Measurements from ENCODE around the gene KRTDAP.
A peak's percentile ranks its signal among the peaks of the same experiment; 100 is the strongest.

KRTDAP gene

GRCh38 chr19:35512831-35513627, 22.8 kb upstream of the KRTDAP start:
- DNase-seq (ENCODE audit: low read depth), result no peak

DNA sequence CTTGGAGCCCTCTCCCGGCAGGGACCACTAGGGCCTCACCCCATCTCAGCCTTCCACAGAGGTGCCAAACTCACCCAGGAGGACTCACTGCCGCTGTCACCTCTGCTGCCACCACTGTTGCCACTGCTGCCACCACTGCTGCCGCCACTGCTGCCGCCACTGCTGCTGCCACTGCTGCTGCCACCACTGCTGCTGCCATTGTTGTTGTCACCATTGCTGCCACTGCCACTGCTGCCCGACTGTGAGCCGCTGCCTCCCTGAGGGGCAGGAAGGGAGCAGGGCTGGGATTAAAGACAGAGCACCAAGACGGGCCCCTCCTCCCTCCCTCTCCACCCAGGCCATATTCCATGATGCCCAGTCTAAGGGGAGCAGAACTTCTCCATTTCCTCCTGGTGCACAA, 21.1 kb upstream of the KRTDAP start:
- DNase-seq (ENCODE audit: low read depth), result no peak

DNA sequence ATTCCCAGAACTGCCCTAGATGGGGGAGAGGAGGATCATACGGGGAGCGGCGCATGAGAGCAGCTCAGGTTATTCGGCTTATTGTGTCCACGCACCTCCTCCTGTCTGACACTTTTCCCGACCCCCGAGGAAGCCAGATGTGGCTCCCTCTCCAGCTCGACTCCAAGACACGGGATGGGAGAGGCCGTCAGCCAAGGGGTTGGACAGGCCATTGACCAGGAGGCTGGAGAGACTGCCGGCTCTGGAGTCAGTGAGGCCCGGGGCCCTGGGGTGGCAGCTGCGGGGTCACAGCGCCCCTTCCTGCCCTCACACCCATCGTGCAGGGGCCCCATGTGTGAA, 20.3 kb upstream of the KRTDAP start:
- no peak for DNase-seq (ENCODE audit: low read depth)

- peak; percentile 56 for DNase-seq (ENCODE audit: low read depth)
These were observed 19.8 kb upstream of the KRTDAP start for GRCh38 chr19:35509861-35510625.

DNA sequence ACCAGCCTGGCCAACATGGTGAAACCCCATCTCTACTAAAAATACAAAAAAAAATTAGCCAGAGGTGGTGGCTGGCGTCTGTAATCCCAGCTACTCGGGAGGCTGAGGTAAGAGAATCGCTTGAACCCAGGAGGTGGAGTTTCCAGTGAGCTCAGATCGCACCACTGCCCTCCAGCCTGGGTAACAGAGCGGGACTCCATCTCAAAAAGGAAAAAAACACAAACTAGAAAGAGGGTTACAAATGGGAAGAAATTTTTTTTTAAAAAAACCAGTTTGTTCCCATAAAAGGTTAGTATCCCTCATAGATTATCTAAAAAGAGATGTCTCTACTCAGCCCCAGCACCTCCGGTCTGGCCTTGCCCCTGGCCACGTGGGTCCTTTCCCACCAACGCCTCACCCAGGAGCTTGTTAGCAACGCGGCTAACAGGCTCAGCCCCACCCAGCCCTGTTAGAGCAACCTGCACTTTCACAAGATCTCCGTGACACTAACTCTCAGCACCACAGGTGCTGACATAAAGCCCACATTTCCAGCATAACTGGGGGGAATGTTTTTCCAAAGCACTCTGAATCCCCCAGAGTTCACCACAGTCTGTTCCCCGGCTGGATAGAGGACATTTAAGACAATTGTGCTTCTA, 18.9 kb upstream of the KRTDAP start:
- DNase-seq (ENCODE audit: low read depth), result peak; percentile 9

- DNase-seq (ENCODE audit: low read depth), result no peak
These were observed 17.9 kb upstream of the KRTDAP start for GRCh38 chr19:35508129-35508528.

GRCh38 chr19:35507561-35507960, 17.3 kb upstream of the KRTDAP start:
- no peak for DNase-seq (ENCODE audit: low read depth)

- no peak for DNase-seq (ENCODE audit: low read depth)
These were observed 15.7 kb upstream of the KRTDAP start for GRCh38 chr19:35506011-35506410.

DNA sequence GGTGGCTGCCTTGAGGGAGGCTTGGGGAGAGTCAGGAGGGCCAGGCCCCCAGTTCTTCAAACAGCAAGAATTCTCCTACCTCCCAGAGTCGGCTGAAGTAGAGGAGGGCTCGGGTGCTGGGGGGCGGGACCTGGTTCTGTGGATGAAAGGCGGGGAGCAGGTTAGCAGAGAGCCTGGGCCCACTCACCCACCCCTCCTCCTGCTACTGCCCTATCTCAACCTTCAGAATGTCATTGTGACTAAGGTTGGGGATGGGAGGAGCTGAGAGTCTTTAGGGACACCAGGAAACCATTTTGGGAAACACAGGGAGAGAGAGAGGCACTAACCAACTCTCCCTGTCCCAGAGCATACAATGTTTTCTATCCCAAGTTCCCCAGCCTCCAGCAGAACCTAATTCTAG, 12.5 kb upstream of the KRTDAP start:
- no peak for DNase-seq (ENCODE audit: low read depth)

- DNase-seq (ENCODE audit: low read depth), result no peak
These were observed 11.4 kb upstream of the KRTDAP start for GRCh38 chr19:35501684-35502083.

DNA sequence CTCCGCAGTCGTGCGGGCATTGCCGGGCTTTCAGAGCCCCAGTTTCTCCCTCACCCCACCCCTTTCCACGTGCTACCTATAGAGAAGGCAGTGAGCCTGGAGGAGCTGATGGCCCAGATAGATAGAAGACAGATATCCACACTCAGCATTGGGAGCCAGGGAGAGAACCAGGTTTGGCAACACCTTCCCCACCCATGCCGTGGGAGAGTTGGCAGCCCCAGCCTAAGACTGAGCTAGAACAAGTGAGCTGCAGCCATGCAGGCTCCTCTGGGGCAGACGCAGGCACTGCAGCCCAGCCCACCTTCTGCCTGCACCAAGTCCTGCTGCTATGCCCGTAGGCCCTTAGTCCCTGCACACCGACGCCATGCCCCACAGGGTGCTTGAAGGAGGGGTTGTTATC, 10.3 kb upstream of the KRTDAP start:
- no peak for DNase-seq (ENCODE audit: low read depth)

GRCh38 chr19:35498984-35499527, 8.8 kb upstream of the KRTDAP start:
- DNase-seq (ENCODE audit: low read depth), result no peak

DNA sequence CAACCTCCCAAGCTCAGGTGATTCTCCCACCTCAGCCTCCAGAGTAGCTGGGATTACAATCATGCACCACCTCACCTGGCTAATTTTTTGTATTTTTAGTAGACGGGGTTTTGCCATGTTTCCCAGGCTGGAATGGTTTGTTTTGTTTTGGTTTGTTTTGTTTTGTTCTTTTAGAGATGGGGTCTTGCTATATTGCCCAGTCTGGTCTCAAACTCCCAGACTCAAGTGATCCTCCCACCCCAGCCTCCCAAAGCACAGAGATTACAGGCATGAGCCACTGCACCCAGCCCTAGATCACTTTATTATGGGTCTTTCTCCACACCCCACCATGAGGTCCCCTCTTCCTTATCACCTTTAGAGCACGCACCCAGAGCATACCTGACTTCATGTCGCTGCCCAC, 8.0 kb upstream of the KRTDAP start:
- no peak for DNase-seq (ENCODE audit: low read depth)

GRCh38 chr19:35497406-35497805, 7.1 kb upstream of the KRTDAP start:
- no peak for DNase-seq (ENCODE audit: low read depth)

DNA sequence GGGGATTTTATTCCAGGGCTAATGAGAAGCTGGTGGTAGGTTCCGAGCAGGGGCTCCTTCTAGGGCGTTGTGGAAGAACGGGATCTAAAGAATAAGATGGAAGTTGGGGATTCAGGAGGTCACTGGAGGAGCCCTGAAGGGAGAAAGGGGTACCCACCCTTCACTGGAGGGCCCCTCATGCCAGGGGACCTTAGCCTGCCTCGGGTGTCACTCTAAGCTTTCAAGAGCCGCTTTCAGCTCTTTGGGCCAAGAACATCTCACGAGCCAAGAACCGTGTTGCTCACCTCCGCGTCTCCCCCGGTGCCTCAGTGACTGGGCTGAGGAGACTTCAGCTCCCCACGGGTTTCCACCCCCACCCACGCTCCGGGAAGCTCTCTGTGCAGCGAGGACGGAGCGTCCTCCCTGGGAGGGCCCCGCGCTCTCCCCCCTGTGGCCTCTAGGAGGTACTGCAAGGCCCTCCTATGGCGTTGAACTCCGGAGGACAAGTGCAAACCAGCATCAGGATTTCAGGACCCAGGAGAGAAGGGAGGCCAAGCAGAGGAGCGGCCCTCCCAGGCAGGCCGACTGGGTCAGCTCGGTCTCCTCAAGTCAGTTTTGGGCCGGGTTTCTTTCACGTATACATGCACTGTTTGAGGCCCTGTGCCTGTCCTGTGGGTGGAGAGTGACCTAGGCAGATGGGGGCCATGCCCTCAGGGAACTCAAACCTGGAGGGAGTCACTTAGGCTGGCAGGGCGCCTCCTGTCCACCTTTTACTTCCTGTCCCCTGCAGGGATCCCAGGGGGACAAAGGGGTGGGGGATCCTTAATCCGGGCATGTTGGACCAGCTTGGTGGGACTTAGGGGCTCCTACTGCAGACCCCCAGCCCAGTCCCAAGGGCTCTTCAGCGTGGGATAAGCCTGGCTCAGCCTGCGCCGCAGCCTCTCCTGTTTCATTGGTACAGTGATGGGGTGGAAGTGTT, 5.1 kb upstream of the KRTDAP start:
- peak; percentile 37 for DNase-seq (ENCODE audit: low read depth)

- DNase-seq (ENCODE audit: low read depth), result no peak
These were observed 3.7 kb upstream of the KRTDAP start for GRCh38 chr19:35493971-35494370.

DNA sequence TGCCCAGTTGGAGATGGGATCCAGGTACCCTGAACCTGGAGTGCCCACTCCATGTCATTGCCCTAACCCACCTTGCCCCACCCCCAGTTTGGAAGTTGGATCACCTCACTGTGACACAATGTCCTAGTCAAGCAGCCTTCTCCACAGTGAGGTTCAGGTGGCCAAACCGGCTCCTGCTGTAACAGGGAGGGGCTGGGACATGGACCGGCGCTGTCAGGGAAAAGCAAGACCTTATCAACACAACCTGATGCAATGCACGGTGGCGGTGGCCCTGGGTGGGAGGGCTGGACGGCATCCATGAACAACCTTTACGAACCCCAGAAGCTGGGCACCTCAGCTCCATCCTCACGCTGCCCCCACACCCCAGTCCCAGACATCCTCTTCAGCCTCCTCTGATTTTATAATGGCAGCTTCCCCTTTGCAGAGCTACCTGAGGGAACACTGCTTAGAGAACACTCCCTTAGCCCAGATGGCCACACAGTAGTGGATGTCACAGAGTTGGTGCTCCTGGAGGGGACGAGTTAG, 1.6 kb upstream of the KRTDAP start:
- no peak for DNase-seq (ENCODE audit: low read depth)

- no peak for DNase-seq (ENCODE audit: low read depth)
These were observed 1.6 kb downstream of the KRTDAP start for GRCh38 chr19:35488677-35489076.

- no peak for DNase-seq (ENCODE audit: low read depth)
These were observed 2.5 kb downstream of the KRTDAP start for GRCh38 chr19:35487656-35488182.

DNA sequence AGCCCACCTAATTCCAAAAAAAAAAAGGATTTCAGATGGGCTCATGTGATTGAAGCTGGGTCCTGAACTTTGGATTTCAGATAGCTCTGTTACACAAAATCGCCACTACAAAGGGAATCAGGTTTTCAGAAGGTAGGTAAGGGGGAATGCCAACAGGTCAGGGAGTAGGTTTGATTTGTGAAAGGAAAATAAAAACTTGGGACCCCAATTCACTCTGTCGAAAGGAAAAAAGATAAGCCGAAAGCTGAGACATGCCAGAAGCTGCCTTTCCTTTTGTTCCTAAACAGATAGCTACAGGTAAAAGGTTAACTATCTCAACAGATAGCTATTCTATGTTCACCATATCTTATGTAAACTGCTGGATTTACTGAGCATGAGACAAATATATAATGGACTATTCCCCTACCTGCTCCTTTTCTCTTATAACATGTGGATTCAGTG, 4.0 kb downstream of the KRTDAP start:
- DNase-seq (ENCODE audit: low read depth), result no peak

All from activated T-helper 1 cell treated with Interleukin-2 at 50 U/mL for 16 hours (primary cell).